HG02798 (cell line): Measurements from ENCODE around the gene UGT3A2.

Source experiments
- ATAC-seq: cut with Tn5 transposase; IDR thresholded peaks from one replicate; pipeline ENCODE4 v1.9.1; 2021; ENCODE audit warnings: mild to moderate bottlenecking; ENCODE audit not compliant: unreplicated experiment, poor library complexity

UGT3A2 gene

DNA sequence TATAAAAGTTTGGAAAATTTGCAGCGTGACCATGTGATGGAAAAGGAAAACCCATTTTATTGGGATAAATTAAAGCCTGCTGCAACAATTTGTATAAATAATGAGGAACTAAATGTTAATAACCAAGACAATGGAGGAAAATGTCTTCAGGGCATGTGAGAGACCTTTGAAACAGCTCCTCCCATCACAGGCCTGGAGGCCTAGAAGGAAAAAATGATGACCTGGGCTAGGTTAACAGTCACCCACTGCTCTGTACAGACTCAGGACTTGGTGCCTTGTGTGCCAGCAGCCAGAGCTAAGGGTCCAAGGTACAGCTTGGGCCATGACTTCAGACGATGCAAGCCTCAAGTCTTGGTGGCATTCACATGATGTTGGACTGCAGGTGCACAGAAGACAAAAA, 53.5 kb downstream of the UGT3A2 start:
- no peak for ATAC-seq

- ATAC-seq: no peak
Observed at GRCh38 chr5:36009698-36010097, 57.0 kb downstream of the UGT3A2 start.

- ATAC-seq: no peak
Observed at GRCh38 chr5:36007366-36007765, 59.3 kb downstream of the UGT3A2 start.

- ATAC-seq: no peak
Observed at GRCh38 chr5:36006163-36006562, 60.5 kb downstream of the UGT3A2 start.

DNA sequence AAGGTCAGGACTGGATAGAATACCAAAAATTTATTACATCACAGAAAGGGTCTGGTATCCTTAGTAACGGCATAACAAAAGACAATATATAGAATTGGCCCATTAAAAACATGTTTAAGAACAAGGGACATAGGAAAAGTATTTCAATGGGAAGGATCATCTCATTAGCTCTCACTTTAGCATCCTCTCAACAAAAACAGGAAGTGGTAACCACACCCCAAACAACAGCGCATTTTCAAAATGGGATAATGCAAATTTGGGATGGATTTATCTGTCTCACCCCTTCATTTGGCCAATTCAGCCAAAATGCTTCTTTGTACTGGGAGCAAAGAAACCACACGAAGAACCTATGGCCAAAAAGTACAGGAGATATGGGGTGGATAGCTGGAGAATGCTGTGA, 65.7 kb downstream of the UGT3A2 start:
- no peak for ATAC-seq

DNA sequence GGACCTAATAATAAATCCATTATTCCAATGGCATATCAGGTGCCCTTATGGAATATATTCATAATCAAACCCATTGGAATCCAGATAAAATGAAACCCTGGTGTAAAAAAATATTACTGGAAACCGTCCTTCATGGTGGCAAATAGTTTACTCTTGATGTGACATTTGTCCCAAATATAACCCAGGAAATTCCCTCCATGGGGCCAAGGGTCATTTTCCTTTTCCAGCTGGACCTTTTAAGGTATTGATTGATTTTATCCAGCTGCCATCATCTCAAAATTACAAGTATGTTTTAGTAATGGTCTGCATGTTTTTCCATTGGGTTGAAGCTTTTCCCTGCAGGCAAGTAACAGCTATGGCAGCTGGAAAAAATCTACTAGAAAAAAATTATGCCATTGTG, 67.1 kb downstream of the UGT3A2 start:
- no peak for ATAC-seq

DNA sequence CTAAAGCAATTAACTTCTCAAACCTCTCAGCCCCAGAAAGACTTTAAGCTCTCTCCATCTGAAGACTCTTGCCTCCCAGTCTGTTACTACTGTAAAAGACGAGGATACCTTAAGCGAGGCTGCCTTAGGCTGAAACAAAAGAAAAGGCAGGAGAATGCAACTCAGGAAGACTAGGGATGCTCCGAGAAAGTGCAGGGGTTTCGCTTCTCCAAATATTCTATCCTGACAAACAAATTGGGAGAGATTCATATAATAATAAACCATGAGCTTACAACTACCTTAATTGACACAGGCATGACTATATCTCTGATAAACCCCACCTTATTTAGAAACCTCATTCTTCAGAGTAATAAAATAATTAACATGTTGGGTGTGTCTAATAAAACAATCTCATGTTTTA, 70.6 kb downstream of the UGT3A2 start:
- ATAC-seq: no peak

- ATAC-seq: no peak
Observed at GRCh38 chr5:35990941-35991611, 75.6 kb downstream of the UGT3A2 start, which contains the start of gene UGT3A1. UGT3A1 (minus strand) TSS chr5:35991390; CDS start chr5:35991240, 150 bp downstream.

- ATAC-seq: no peak
Observed at GRCh38 chr5:35990520-35990919, 76.2 kb downstream of the UGT3A2 start.

DNA sequence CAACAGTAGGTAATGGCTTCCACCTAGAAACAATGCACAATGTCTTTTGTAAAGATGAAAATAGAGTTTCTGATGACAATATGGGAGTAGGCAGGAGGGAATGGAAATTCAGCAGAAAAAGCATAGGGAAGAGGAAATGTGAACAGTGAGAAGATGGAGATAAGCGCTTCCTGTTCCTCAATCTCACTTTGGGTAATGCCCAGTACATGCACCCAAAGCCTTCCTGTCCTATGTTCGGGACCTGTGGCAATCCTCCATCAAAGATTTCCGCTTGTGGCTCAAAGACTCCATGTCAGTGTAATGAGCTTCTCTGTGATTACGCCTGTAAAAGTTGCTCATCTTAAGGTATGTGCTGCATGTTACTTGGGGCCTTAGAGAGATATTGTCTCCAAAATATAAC, 78.2 kb downstream of the UGT3A2 start:
- ATAC-seq: no peak

DNA sequence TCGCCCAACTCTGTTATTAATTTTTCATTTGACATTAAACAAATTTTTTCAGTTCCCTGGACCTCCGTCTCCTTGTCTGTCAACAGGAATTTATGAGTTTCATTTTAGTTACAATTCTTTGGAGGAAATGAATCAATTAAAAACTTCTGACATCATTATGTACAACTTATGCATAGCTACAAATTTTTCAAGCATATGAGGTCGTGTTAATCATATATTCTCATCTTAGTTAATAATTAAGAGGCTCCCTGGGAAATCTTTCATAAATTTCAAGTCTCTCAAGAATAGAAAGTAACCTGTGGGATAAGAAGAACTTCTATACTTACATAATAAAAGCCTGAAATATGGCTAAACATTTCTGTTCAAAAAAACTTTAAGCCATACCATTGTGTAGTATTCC, 78.9 kb downstream of the UGT3A2 start:
- ATAC-seq: no peak
